ENCODE measurements around the gene TAF9.

- TF ChIP-seq POLR2A (IDR thresholded peaks at IDR 0.05): no peak
- TF ChIP-seq, protein P1, sequence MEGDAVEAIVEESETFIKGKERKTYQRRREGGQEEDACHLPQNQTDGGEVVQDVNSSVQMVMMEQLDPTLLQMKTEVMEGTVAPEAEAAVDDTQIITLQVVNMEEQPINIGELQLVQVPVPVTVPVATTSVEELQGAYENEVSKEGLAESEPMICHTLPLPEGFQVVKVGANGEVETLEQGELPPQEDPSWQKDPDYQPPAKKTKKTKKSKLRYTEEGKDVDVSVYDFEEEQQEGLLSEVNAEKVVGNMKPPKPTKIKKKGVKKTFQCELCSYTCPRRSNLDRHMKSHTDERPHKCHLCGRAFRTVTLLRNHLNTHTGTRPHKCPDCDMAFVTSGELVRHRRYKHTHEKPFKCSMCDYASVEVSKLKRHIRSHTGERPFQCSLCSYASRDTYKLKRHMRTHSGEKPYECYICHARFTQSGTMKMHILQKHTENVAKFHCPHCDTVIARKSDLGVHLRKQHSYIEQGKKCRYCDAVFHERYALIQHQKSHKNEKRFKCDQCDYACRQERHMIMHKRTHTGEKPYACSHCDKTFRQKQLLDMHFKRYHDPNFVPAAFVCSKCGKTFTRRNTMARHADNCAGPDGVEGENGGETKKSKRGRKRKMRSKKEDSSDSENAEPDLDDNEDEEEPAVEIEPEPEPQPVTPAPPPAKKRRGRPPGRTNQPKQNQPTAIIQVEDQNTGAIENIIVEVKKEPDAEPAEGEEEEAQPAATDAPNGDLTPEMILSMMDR (IDR thresholded peaks at IDR 0.05): no peak
These were observed 4.5 kb downstream of the TAF9 start for GRCh38 chr5:69364850-69365249.
